Osteoblast (primary cell): ENCODE results near the gene ZDHHC14. TPM values are rescaled to one million over a fixed set of nuclear protein-coding genes. Genes with fewer than 3 reads are reported as not detected.
A peak's percentile ranks its signal among the peaks of the same experiment; 100 is the strongest.

Source experiments
- DNase-seq: peaks from one replicate; pipeline ENCODE4 v3.0.0; 2011; ENCODE audit warnings: low spot score, mixed read lengths; ENCODE audit not compliant: insufficient read length; ENCODE audit errors: missing footprints
- H2AFZ ChIP-seq: 2 replicates; pipeline ENCODE4 v1.6.0; 2011; ENCODE audit warnings: mild to moderate bottlenecking, low read length
- H3K27ac ChIP-seq: 2 replicates; pipeline ENCODE4 v1.5.1; 2011; ENCODE audit warnings: mild to moderate bottlenecking, low read depth, low read length, moderate library complexity
- H3K27me3 ChIP-seq: 2 replicates; pipeline ENCODE4 v1.6.0; 2012; ENCODE audit warnings: mild to moderate bottlenecking, control low read depth, inconsistent platforms, low read length, moderate library complexity; ENCODE audit not compliant: insufficient read depth
- H3K36me3 ChIP-seq: 2 replicates; pipeline ENCODE4 v1.5.1; 2011; ENCODE audit warnings: mild to moderate bottlenecking, low read length, control low read depth, moderate library complexity; ENCODE audit not compliant: insufficient read depth
- H3K4me1 ChIP-seq: 2 replicates; pipeline ENCODE4 v1.5.1; 2011; ENCODE audit warnings: mild to moderate bottlenecking, low read length, control low read depth, moderate library complexity; ENCODE audit not compliant: insufficient read depth
- H3K4me2 ChIP-seq: 2 replicates; pipeline ENCODE4 v1.6.0; 2011; ENCODE audit warnings: mild to moderate bottlenecking, low read length; ENCODE audit not compliant: insufficient read depth
- H3K4me3 ChIP-seq: fragments of 200-600 bp; sonication (generic); 3 replicates; pipeline ENCODE4 v1.5.1; 2012; ENCODE audit warnings: mild to moderate bottlenecking, low read length, inconsistent platforms; ENCODE audit not compliant: insufficient read depth
- H3K79me2 ChIP-seq: 2 replicates; pipeline ENCODE4 v1.6.0; 2012; ENCODE audit warnings: mild to moderate bottlenecking, low read length, control low read depth, inconsistent platforms; ENCODE audit not compliant: insufficient read depth
- H3K9me3 ChIP-seq: 2 replicates; pipeline ENCODE4 v1.5.1; 2011; ENCODE audit warnings: low read depth, low read length, control low read depth
- H4K20me1 ChIP-seq: 2 replicates; pipeline ENCODE4 v1.6.0; 2012; ENCODE audit warnings: mild to moderate bottlenecking, low read length, control low read depth; ENCODE audit not compliant: insufficient read depth
- total RNA-seq: library from RNA; depleted of rRNA; stranded (reverse); fragments of >200 nt; gene quantifications from 2 replicates; pipeline ENCODE4 v1.2.3, GENCODE V29; 2012
- TF ChIP-seq, protein P1 (sequence below): IDR thresholded peaks from 2 replicates; pipeline ENCODE4 v1.5.1; 2011; ENCODE audit warnings: mild to moderate bottlenecking, low read depth, low read length, moderate library complexity; ENCODE audit errors: extremely low read depth

Gene ZDHHC14
- total RNA-seq, 1 donor: 1.4 TPM

DNA sequence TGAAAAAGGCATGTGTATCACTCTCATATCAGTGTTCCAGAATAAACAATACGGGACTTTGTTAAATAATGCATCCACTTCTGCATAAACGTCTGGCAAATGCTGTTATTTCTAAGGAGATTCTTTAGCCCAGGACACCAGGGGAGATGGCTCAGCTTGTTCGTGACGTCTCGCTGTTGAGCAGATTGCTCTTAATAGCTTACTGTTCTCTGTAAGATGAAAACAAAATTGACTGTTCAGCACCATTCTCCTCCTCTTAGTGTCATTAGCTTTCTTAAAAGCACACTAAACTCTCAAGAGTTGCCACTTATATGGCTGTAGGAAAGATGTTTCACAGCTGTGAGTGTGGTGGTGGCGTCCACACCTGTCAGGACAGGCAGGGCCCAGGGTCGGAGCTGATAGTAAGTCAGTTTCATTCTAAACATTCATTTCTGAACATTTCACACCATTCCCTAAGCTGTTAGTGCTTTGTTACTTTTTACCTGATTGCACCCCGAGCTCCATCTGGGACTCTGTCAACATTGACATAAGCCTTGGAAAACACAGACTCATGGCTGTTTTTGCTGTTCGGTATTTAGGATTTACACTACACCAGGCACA lies 132.1 kb downstream of the ZDHHC14 start:
- no peaks in the 10 kb centered on the region for H3K79me2 ChIP-seq
- H3K36me3 ChIP-seq: no peaks in the 10 kb centered on the region
- H3K27me3 ChIP-seq: no peaks in the 10 kb centered on the region
- H3K27ac ChIP-seq: no peak overlapping the region
- TF ChIP-seq, protein P1, sequence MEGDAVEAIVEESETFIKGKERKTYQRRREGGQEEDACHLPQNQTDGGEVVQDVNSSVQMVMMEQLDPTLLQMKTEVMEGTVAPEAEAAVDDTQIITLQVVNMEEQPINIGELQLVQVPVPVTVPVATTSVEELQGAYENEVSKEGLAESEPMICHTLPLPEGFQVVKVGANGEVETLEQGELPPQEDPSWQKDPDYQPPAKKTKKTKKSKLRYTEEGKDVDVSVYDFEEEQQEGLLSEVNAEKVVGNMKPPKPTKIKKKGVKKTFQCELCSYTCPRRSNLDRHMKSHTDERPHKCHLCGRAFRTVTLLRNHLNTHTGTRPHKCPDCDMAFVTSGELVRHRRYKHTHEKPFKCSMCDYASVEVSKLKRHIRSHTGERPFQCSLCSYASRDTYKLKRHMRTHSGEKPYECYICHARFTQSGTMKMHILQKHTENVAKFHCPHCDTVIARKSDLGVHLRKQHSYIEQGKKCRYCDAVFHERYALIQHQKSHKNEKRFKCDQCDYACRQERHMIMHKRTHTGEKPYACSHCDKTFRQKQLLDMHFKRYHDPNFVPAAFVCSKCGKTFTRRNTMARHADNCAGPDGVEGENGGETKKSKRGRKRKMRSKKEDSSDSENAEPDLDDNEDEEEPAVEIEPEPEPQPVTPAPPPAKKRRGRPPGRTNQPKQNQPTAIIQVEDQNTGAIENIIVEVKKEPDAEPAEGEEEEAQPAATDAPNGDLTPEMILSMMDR: no peak
- no peaks in the 10 kb centered on the region for H3K9me3 ChIP-seq
- no peak overlapping the region for H3K4me3 ChIP-seq
- no peak overlapping the region for H2AFZ ChIP-seq
- no peaks in the 10 kb centered on the region for H4K20me1 ChIP-seq
- no peak overlapping the region for H3K4me2 ChIP-seq
- no peak for DNase-seq
- H3K4me1 ChIP-seq: peaks cover 4% of the 10 kb centered on the region

GRCh38 chr6:157513619-157514485 lies 132.9 kb downstream of the ZDHHC14 start:
- H3K4me1 ChIP-seq: peaks cover 4% of the 10 kb centered on the region
- H3K4me2 ChIP-seq: no peak overlapping the region
- no peaks in the 10 kb centered on the region for H3K27me3 ChIP-seq
- no peaks in the 10 kb centered on the region for H3K79me2 ChIP-seq
- no peak overlapping the region for H3K4me3 ChIP-seq
- H3K27ac ChIP-seq: no peak overlapping the region
- TF ChIP-seq, protein P1: no peak
- no peak overlapping the region for H2AFZ ChIP-seq
- no peaks in the 10 kb centered on the region for H3K36me3 ChIP-seq
- DNase-seq: no peak
- H4K20me1 ChIP-seq: no peaks in the 10 kb centered on the region
- H3K9me3 ChIP-seq: no peaks in the 10 kb centered on the region

- peaks cover 4% of the 10 kb centered on the region for H3K4me1 ChIP-seq
- no peak overlapping the region for H3K4me2 ChIP-seq
- H3K27ac ChIP-seq: no peak overlapping the region
These were observed 133.9 kb downstream of the ZDHHC14 start for GRCh38 chr6:157514659-157515496.

More at GRCh38 chr6:157514659-157515496, 133.9 kb downstream of the ZDHHC14 start:
- Histone ChIP-seq H4K20me1 (no peaks in the 10 kb centered on the region), H2AFZ (peak overlapping the region; percentile 41), H3K4me3 (no peak overlapping the region), H3K27me3 (no peaks in the 10 kb centered on the region), H3K79me2 (no peaks in the 10 kb centered on the region), H3K36me3 (no peaks in the 10 kb centered on the region), H3K9me3 (no peaks in the 10 kb centered on the region)
- DNase-seq: peak; percentile 91
- TF ChIP-seq, protein P1: no peak
